Measurements from ENCODE around the gene PSMF1. TPM values are rescaled to one million over a fixed set of nuclear protein-coding genes. Genes with fewer than 3 reads are reported as not detected.

Gene PSMF1
- total and polyA plus RNA-seq, 9 of the 15 experiments (the other 6 are each of a cell fraction or from before 2014, with no cell fraction given), result 8.5 to 192 (median 33.2) TPM

GRCh38 chr20:1171461-1172093, 53.2 kb downstream of the PSMF1 start (continued):
- no peak for TF ChIP-seq E4F1 (CRISPR knock-in tag; IDR thresholded peaks at IDR 0.05; ENCODE audit: borderline replicate concordance)
- peak in 1 of 2 experiments; percentile 77 for TF ChIP-seq AFF1 (IDR thresholded peaks at IDR 0.05; ENCODE audit: low read depth in 1 of 2, partially characterized antibody in 2 of 2)
- TF ChIP-seq ZNF197 (CRISPR knock-in tag; IDR thresholded peaks at IDR 0.05; ENCODE audit: low read depth), result 0 out of 2 replicates have a peak, but pooled peaks have one; percentile 45
- no peak for TF ChIP-seq U2AF2 (optimal IDR thresholded peaks at IDR 0.05; ENCODE audit: low read depth, low read length)
- peak; percentile 97 for TF ChIP-seq EHMT2 (IDR thresholded peaks at IDR 0.05)
- no peak for TF ChIP-seq ZNF217 (CRISPR knock-in tag; IDR thresholded peaks at IDR 0.05)
- no peak for TF ChIP-seq THRAP3 (IDR thresholded peaks at IDR 0.05; ENCODE audit: borderline replicate concordance)
- TF ChIP-seq NKRF (IDR thresholded peaks at IDR 0.05; ENCODE audit: borderline replicate concordance), result no peak
- peak; percentile 99 for TF ChIP-seq REST (IDR thresholded peaks at IDR 0.05; ENCODE audit: borderline replicate concordance)
- TF ChIP-seq REST (CRISPR knock-in tag; IDR thresholded peaks at IDR 0.05; ENCODE audit: low read depth), result peak; percentile 96
